ENCODE data around the gene SSH3.

SSH3 gene

DNA sequence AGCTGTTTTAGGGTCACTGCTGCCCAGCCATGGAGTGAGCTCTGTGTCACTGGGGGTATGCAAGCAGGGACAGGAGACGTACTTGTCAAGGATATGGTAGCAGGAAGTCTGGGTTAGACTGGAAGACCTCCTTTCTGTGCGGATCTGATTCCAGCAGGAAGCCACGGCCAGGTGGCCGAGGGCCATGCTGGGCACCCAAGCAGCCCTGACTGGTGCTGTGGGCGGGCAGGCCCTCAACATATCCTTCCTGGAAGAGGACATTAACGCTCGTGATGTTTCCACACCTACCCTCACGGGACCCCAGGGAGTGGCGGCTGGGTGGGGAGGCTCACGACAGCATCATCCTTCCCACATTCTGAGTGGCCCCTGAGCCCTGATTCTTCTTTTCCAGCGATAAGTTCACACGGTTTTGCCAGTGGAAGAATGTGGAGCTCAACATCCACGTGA is 23.0 kb upstream of the SSH3 start:
- no peak for TF ChIP-seq CTCF (IDR thresholded peaks at IDR 0.05; ENCODE audit: extremely low read depth, missing control alignments)
- no peak for DNase-seq (ENCODE audit: low spot score)

DNA sequence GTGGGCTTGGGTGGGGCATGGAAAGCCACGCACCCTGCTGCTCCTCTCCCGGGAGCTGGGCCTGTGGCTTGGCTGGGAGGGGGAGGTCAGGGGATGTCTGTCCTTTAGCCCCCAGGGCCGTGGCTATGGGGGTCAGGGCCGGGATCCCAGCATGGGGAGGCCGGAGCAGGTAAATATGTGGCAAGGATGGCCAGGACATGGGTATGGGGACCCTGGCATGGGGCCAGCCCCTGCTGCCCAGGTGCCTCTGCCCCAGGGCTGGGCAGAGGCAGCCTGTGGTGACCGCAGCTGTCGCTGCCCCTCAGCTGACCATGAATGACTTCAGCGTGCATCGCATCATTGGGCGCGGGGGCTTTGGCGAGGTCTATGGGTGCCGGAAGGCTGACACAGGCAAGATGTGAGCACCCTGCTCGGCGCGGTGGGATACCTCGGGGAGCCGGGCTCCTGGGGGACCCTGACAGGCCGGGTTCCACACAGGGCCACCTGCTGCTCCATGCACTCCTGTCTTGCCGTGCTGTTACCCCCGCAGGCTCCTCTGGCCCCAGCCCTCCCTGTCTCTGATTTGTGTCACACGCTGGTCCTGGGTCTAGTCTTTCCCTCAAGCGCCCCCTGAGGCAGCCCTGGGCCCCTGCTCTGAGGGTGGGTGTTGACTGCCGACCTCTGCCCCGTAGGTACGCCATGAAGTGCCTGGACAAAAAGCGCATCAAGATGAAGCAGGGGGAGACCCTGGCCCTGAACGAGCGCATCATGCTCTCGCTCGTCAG is 22.4 kb upstream of the SSH3 start:
- TF ChIP-seq CTCF (IDR thresholded peaks at IDR 0.05; ENCODE audit: extremely low read depth, missing control alignments), result no peak
- no peak for DNase-seq (ENCODE audit: low spot score)

GRCh38 chr11:67281552-67282150 is 21.7 kb upstream of the SSH3 start:
- no peak for DNase-seq (ENCODE audit: low spot score)
- no peak for TF ChIP-seq CTCF (IDR thresholded peaks at IDR 0.05; ENCODE audit: extremely low read depth, missing control alignments)

DNA sequence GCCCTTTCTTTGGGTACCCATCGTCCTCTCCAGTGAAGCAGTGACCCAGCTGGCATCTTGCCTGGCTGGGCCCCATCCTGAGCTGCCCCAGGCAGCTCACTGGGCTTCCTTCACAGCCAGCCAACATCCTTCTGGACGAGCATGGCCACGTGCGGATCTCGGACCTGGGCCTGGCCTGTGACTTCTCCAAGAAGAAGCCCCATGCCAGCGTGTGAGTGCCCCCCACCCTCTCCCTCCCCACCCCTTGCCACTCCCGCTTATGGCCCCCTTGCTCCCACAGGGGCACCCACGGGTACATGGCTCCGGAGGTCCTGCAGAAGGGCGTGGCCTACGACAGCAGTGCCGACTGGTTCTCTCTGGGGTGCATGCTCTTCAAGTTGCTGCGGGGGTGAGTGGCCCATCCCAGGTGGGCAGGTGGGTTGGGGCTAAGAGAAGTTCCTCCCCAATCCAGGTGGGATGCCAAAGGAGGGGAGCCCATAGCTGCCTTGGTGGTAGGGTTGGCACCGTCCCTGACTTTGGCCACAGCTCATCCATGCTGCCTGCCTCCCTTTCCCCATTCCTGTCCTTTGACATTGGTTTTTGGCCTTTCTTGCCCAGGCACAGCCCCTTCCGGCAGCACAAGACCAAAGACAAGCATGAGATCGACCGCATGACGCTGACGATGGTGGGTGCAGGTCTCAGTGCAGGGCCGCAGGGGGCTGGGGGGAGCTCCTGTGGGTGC is 21.0 kb upstream of the SSH3 start:
- DNase-seq (ENCODE audit: low spot score), result no peak

GRCh38 chr11:67282876-67283371 is 20.4 kb upstream of the SSH3 start:
- TF ChIP-seq CTCF (IDR thresholded peaks at IDR 0.05; ENCODE audit: extremely low read depth, missing control alignments), result no peak
- no peak for DNase-seq (ENCODE audit: low spot score)

More for the DNA sequence above, 21.0 kb upstream of the SSH3 start:
- no peak for TF ChIP-seq CTCF (IDR thresholded peaks at IDR 0.05; ENCODE audit: extremely low read depth, missing control alignments)

DNA sequence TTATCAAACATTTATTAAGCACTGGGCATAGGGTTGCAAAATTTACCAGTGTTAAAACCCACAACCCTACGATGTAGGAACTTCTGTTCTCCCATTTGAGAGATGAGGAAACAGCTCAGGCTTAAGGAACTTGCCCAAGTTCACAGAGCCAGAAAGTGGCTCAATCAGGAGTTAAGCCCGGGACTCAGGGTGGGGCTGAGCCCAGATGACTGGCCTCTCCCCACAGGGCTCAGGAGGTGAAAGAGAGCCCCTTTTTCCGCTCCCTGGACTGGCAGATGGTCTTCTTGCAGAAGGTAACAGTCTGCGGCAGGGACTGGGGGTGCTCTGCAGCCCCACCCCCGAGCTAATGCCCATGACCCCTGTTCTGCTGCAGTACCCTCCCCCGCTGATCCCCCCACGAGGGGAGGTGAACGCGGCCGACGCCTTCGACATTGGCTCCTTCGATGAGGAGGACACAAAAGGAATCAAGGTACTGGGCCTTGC is 19.8 kb upstream of the SSH3 start:
- no peak for TF ChIP-seq CTCF (IDR thresholded peaks at IDR 0.05; ENCODE audit: extremely low read depth, missing control alignments)
- no peak for DNase-seq (ENCODE audit: low spot score)
